ENCODE results near the gene PER1. TPM values are rescaled to one million over a fixed set of nuclear protein-coding genes. Genes with fewer than 3 reads are reported as not detected.

The PER1 gene
- total RNA-seq, 1 experiment from 2014 or later: 10.6 TPM

DNA sequence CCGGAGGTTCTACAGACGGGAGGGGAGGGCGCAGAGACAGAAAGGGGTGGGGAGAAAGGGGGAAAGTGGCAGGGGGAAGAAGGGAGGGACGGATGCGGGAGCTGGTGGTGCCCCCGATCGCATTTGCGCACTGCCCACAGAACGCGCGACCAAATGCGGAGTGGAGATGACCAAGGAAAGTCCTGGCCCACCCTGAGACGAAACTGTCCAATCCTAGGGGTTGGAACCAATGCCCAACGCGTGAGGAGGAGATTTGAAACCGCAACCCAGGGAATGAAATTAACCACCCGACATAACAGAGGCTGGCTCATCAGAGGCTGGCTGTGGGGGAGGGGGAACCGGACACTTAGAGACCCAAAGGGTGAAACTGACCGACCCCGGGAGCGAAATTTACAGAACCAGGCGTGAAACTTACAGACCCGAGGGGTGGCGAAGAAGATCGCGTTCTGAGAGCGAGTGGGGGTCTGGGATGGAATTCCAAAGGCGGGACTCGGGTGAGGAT, 29.7 kb downstream of the PER1 start:
- ChIA-PET CTCF (interaction anchor here (0.7 kb wide), 1 partner anchor 173 kb away, joined by 3 read pairs; the partner anchor contains the start of gene SLC25A35), POLR2A (no interaction called here)
- H3K9me3 ChIP-seq: no peaks in the 10 kb centered on the region
- Mint-ChIP-seq H3K4me1 (ENCODE audit: low read depth, unreplicated experiment) (peaks cover 44% of the 10 kb centered on the region), H3K27ac (ENCODE audit: unreplicated experiment) (no peak overlapping the region), H3K4me3 (ENCODE audit: unreplicated experiment) (peak overlapping the region; percentile 87), H3K36me3 (ENCODE audit: insufficient read depth, unreplicated experiment) (peaks cover 69% of the 10 kb centered on the region), H3K9me3 (ENCODE audit: unreplicated experiment) (no peaks in the 10 kb centered on the region), H3K27me3 (ENCODE audit: insufficient read depth, unreplicated experiment) (peaks cover 2% of the 10 kb centered on the region)
- intact Hi-C loops (cut with micrococcal nuclease; ENCODE audit: unreplicated experiment): no loop called here
- no TSS peak for BruUV-seq (replicated peaks)
- no peaks in the 10 kb centered on the region for H3K36me3 ChIP-seq (ENCODE audit: control insufficient read depth, insufficient read depth, low read length)
- DNase-seq: no peak
- no peaks in the 10 kb centered on the region; the same call in 1 of the 2 replicates for H3K27me3 ChIP-seq (replicated peaks; ENCODE audit: control insufficient read depth, insufficient read depth, low read length)
- TF ChIP-seq, protein P1, sequence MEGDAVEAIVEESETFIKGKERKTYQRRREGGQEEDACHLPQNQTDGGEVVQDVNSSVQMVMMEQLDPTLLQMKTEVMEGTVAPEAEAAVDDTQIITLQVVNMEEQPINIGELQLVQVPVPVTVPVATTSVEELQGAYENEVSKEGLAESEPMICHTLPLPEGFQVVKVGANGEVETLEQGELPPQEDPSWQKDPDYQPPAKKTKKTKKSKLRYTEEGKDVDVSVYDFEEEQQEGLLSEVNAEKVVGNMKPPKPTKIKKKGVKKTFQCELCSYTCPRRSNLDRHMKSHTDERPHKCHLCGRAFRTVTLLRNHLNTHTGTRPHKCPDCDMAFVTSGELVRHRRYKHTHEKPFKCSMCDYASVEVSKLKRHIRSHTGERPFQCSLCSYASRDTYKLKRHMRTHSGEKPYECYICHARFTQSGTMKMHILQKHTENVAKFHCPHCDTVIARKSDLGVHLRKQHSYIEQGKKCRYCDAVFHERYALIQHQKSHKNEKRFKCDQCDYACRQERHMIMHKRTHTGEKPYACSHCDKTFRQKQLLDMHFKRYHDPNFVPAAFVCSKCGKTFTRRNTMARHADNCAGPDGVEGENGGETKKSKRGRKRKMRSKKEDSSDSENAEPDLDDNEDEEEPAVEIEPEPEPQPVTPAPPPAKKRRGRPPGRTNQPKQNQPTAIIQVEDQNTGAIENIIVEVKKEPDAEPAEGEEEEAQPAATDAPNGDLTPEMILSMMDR (IDR thresholded peaks at IDR 0.05; ENCODE audit: insufficient read depth in 1 of 2, low read depth in 1 of 2, low read length in 1 of 2, severe bottlenecking in 1 of 2, unreplicated experiment in 1 of 2): no peak
- H3K4me3 ChIP-seq (ENCODE audit: low read depth, low read length): peak overlapping the region; percentile 37
- no peaks in the 10 kb centered on the region; the same call in 1 of the 2 replicates for H3K4me1 ChIP-seq

DNA sequence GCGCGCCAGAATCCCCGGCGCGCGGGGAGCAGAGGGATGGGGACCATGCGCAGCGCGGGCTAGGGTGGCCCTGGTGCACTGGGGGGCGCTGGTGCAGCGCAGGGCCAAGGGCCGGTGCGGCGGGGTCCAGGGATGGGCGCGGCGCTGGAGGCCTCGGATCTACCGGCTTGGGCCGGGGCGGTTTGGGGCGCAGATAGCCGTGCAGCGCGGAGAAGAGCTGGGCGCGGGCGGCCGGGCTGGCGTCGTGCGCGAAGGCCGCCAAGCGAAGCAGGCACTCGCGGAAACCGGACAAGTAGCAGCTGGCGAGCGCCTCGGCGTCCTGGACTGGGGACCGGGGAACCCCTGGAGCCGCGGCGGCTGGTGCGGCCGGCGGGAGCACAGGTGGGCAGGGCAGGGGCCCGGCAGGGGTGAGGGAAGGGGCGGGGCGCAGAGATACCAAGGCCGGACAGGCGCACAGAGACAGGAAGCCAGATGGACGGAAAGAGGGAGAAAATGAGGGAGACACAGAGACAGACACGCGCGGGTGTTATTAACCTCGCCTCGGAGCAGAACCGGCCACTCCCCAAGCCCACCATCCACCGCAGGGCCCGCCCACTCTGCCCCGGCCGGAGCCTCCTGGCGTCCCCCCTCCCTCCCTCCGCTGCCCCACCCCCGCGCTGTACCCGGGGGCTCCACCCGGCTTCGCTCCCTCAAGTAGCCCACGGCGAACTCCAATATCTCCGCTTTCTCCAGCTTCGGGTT, 30.4 kb downstream of the PER1 start:
- ChIA-PET CTCF (interaction anchor here (0.7 to 1.8 kb wide), 3 partner anchors 35 to 174 kb away, joined by 3 to 8 read pairs (median 3); partner anchors contain the start of gene SLC25A35), POLR2A (no interaction called here)
- peaks cover 63% of the 10 kb centered on the region for H3K36me3 Mint-ChIP-seq (ENCODE audit: insufficient read depth, unreplicated experiment)
- Histone ChIP-seq H3K4me1 (no peaks in the 10 kb centered on the region; the same call in 1 of the 2 replicates), H3K4me3 (ENCODE audit: low read depth, low read length) (peak overlapping the region; percentile 37), H3K36me3 (ENCODE audit: control insufficient read depth, insufficient read depth, low read length) (no peaks in the 10 kb centered on the region), H3K27me3 (replicated peaks; ENCODE audit: control insufficient read depth, insufficient read depth, low read length) (no peaks in the 10 kb centered on the region; the same call in 1 of the 2 replicates), H3K9me3 (no peaks in the 10 kb centered on the region)
- H3K27ac Mint-ChIP-seq (ENCODE audit: unreplicated experiment): no peak overlapping the region
- H3K4me1 Mint-ChIP-seq (ENCODE audit: low read depth, unreplicated experiment): peaks cover 38% of the 10 kb centered on the region
- TF ChIP-seq, protein P1 (IDR thresholded peaks at IDR 0.05; ENCODE audit: insufficient read depth in 1 of 2, low read depth in 1 of 2, low read length in 1 of 2, severe bottlenecking in 1 of 2, unreplicated experiment in 1 of 2): peak; percentile 22 to 25
- DNase-seq: peak; percentile 52 to 71
- H3K9me3 Mint-ChIP-seq (ENCODE audit: unreplicated experiment): no peaks in the 10 kb centered on the region
- intact Hi-C loops (cut with micrococcal nuclease; ENCODE audit: unreplicated experiment): no loop called here
- H3K4me3 Mint-ChIP-seq (ENCODE audit: unreplicated experiment): peak overlapping the region; percentile 87
- no TSS peak for BruUV-seq (replicated peaks)
- H3K27me3 Mint-ChIP-seq (ENCODE audit: insufficient read depth, unreplicated experiment): peaks cover 2% of the 10 kb centered on the region

DNA sequence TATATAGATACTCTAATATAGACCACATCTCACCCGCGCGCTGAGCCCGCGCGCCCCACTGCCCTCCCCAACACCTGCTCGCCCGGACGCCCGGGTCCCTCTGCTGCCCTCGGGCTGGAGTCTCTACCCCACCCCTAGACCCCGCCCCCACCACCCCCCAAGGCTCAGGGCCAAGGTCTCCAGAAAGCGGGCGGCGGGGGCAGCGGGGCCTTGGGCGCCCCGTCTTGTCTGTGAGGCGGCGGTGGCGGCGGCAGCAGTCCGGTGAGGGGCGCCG, 30.9 kb downstream of the PER1 start:
- no peaks in the 10 kb centered on the region; the same call in 1 of the 2 replicates for H3K27me3 ChIP-seq (replicated peaks; ENCODE audit: control insufficient read depth, insufficient read depth, low read length)
- DNase-seq: no peak
- CTCF ChIA-PET: interaction anchor here (1.0 to 1.8 kb wide), 2 partner anchors 35 to 47 kb away, joined by 3 to 8 read pairs; no protein-coding TSS in a partner anchor
- H3K9me3 ChIP-seq: no peaks in the 10 kb centered on the region
- H3K36me3 ChIP-seq (ENCODE audit: control insufficient read depth, insufficient read depth, low read length): no peaks in the 10 kb centered on the region
- H3K4me3 ChIP-seq (ENCODE audit: low read depth, low read length): peak overlapping the region; percentile 37
- Mint-ChIP-seq H3K36me3 (ENCODE audit: insufficient read depth, unreplicated experiment) (peaks cover 58% of the 10 kb centered on the region), H3K9me3 (ENCODE audit: unreplicated experiment) (no peaks in the 10 kb centered on the region), H3K27me3 (ENCODE audit: insufficient read depth, unreplicated experiment) (peaks cover 2% of the 10 kb centered on the region), H3K4me1 (ENCODE audit: low read depth, unreplicated experiment) (peaks cover 33% of the 10 kb centered on the region), H3K27ac (ENCODE audit: unreplicated experiment) (peak overlapping the region; percentile 92), H3K4me3 (ENCODE audit: unreplicated experiment) (peak overlapping the region; percentile 87)
- no TSS peak for BruUV-seq (replicated peaks)
- intact Hi-C loops (cut with micrococcal nuclease; ENCODE audit: unreplicated experiment): no loop called here
- TF ChIP-seq, protein P1 (IDR thresholded peaks at IDR 0.05; ENCODE audit: insufficient read depth in 1 of 2, low read depth in 1 of 2, low read length in 1 of 2, severe bottlenecking in 1 of 2, unreplicated experiment in 1 of 2): no peak
- POLR2A ChIA-PET: no interaction called here
- H3K4me1 ChIP-seq: no peaks in the 10 kb centered on the region; the same call in 1 of the 2 replicates
